KMS-11 (cell line): ENCODE measurements around the gene BRD2.

ENCODE experiments used
- H2AFZ ChIP-seq: fragments of 200-600 bp; sonication (generic); 2 replicates; pipeline ENCODE4 v1.6.1; 2016; ENCODE audit warnings: antibody characterized with exemption, mixed run types, low read depth
- H3K27ac ChIP-seq: fragments of 200-600 bp; sonication (generic); 2 replicates; pipeline ENCODE4 v1.6.1; 2016; ENCODE audit warnings: mild to moderate bottlenecking, mixed run types
- H3K27me3 ChIP-seq: fragments of 200-600 bp; sonication (generic); 2 replicates; pipeline ENCODE4 v1.6.1; 2017; ENCODE audit warnings: mild to moderate bottlenecking, low read depth, mixed run types, moderate library complexity; ENCODE audit not compliant: insufficient read depth
- H3K36me3 ChIP-seq: fragments of 200-600 bp; sonication (generic); 2 replicates; pipeline ENCODE4 v1.6.1; 2017; ENCODE audit warnings: mild to moderate bottlenecking, mixed run types; ENCODE audit not compliant: insufficient read depth
- H3K4me1 ChIP-seq: fragments of 200-600 bp; sonication (generic); 2 replicates; pipeline ENCODE4 v1.6.1; 2016; ENCODE audit warnings: mild to moderate bottlenecking, low read depth, mixed run types; ENCODE audit not compliant: poor library complexity, severe bottlenecking
- H3K4me2 ChIP-seq: fragments of 200-600 bp; sonication (generic); 2 replicates; pipeline ENCODE4 v1.7.0; 2016; ENCODE audit warnings: mild to moderate bottlenecking, mixed run types
- H3K4me3 ChIP-seq: fragments of 200-600 bp; sonication (generic); IDR thresholded peaks from 2 replicates; pipeline ENCODE4 v1.6.1; 2017; ENCODE audit warnings: low read depth, low read length, mixed read lengths; ENCODE audit not compliant: insufficient read depth
- H3K79me2 ChIP-seq: fragments of 200-600 bp; sonication (generic); 2 replicates; pipeline ENCODE4 v1.6.1; 2016; ENCODE audit warnings: low read depth, mixed run types; ENCODE audit not compliant: insufficient read depth
- H3K9ac ChIP-seq: fragments of 200-600 bp; sonication (generic); 2 replicates; pipeline ENCODE4 v1.6.1; 2016; ENCODE audit warnings: mild to moderate bottlenecking, mixed run types
- H4K20me1 ChIP-seq: fragments of 200-600 bp; sonication (generic); 2 replicates; pipeline ENCODE4 v1.6.1; 2016; ENCODE audit warnings: mild to moderate bottlenecking, mixed run types; ENCODE audit not compliant: insufficient read depth
- CTCF ChIP-seq: fragments of 200-600 bp; sonication (generic); conservative IDR thresholded peaks from 2 replicates; pipeline ENCODE4 v1.6.1; 2017; ENCODE audit warnings: low read depth, mild to moderate bottlenecking, antibody characterized with exemption, low read length, moderate library complexity, mixed read lengths

The BRD2 gene

GRCh38 chr6:32952817-32953739 is 15.3 kb upstream of the BRD2 start, which contains the start of gene HLA-DMA:
Gene HLA-DMA, minus strand, starts transcription at chr6:32953097. Its CDS starts 61 bp downstream, at chr6:32953036.
- H4K20me1 ChIP-seq, result no peaks in the 10 kb centered on the region
- H3K79me2 ChIP-seq, result no peaks in the 10 kb centered on the region; the same call in 1 of the 2 replicates
- H3K9ac ChIP-seq, result no peak within 1 kb of the TSS; the same call in 1 of the 2 replicates
- peak; percentile 74 for TF ChIP-seq CTCF
- peak within 1 kb of the TSS; percentile 67 for H3K4me2 ChIP-seq
- H3K27ac ChIP-seq, result peak within 1 kb of the TSS; percentile 15; the same call in 1 of the 2 replicates
- peak within 1 kb of the TSS; percentile 45; the same call in 1 of the 2 replicates for H2AFZ ChIP-seq
- H3K4me3 ChIP-seq, result no peak within 1 kb of the TSS
- no peaks in the 10 kb centered on the region for H3K36me3 ChIP-seq
- peaks cover 28% of the 10 kb centered on the region for H3K4me1 ChIP-seq
- H3K27me3 ChIP-seq, result no peaks in the 10 kb centered on the region

- H4K20me1 ChIP-seq, result no peaks in the 10 kb centered on the region
- H2AFZ ChIP-seq, result no peak overlapping the region
- no peak overlapping the region for H3K9ac ChIP-seq
- no peak overlapping the region; the same call in 1 of the 2 replicates for H3K4me2 ChIP-seq
- H3K79me2 ChIP-seq, result no peaks in the 10 kb centered on the region; the same call in 1 of the 2 replicates
- no peaks in the 10 kb centered on the region for H3K27me3 ChIP-seq
- H3K27ac ChIP-seq, result no peak overlapping the region
- peaks cover 28% of the 10 kb centered on the region for H3K4me1 ChIP-seq
- H3K36me3 ChIP-seq, result no peaks in the 10 kb centered on the region
- TF ChIP-seq CTCF, result no peak
- no peak overlapping the region for H3K4me3 ChIP-seq
These were observed 14.6 kb upstream of the BRD2 start for GRCh38 chr6:32953775-32954174.

DNA sequence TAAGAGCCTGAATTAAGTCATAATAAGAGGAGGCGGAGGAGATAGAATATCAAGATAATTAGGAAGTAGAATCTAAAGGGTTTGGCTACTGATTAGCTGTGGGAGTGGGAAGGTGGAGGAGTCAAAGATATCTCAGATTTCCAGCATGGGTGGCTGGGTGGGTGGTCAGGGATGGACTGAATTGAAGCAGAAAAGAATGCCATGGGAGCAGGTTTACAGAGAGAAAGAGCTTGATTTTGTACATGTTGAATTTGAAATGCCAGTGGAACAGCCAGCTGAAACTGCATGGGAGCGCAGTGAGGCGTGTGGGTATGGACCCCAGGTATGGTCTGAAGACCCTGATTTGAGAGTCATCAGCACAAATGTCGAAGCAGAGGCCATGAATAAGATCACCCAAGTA is 14.1 kb upstream of the BRD2 start:
- Histone ChIP-seq H3K79me2 (no peaks in the 10 kb centered on the region; the same call in 1 of the 2 replicates), H3K4me3 (no peak overlapping the region), H2AFZ (no peak overlapping the region)

More for the DNA sequence above, 14.1 kb upstream of the BRD2 start:
- Histone ChIP-seq H3K36me3 (no peaks in the 10 kb centered on the region), H3K4me1 (peaks cover 28% of the 10 kb centered on the region), H3K27ac (no peak overlapping the region), H3K4me2 (no peak overlapping the region), H3K9ac (no peak overlapping the region), H4K20me1 (no peaks in the 10 kb centered on the region), H3K27me3 (no peaks in the 10 kb centered on the region)
- no peak for TF ChIP-seq CTCF
